ENCODE measurements around the gene WDR77. TPM values are rescaled to one million over a fixed set of nuclear protein-coding genes. Genes with fewer than 3 reads are reported as not detected.

WDR77 gene
- total and polyA plus RNA-seq, 9 of the 15 experiments (the other 6 are each of a cell fraction or from before 2014, with no cell fraction given) = 20.6 to 160 (median 75.3) TPM

- TF ChIP-seq ZNF407 (IDR thresholded peaks at IDR 0.05; ENCODE audit: low read depth) (no peak), YY1 (IDR thresholded peaks at IDR 0.05; ENCODE audit: borderline replicate concordance in 1 of 3, control insufficient read depth in 1 of 3, extremely low read depth in 1 of 3, insufficient read depth in 3 of 3, insufficient read length in 1 of 3, insufficient replicate concordance in 2 of 3, low read depth in 1 of 3, low read length in 2 of 3) (peak; percentile 88 to 98 (median 89)), ZSCAN32 (CRISPR knock-in tag; IDR thresholded peaks at IDR 0.05) (no peak), CXXC5 (CRISPR knock-in tag; IDR thresholded peaks at IDR 0.05) (peak; percentile 47), TCF3 (CRISPR knock-in tag; IDR thresholded peaks at IDR 0.05) (no peak), CHAMP1 (IDR thresholded peaks at IDR 0.05) (peak; percentile 35; the same call in 1 of the 2 replicates), NR1H2 (CRISPR knock-in tag; IDR thresholded peaks at IDR 0.05) (no peak), USF1 (CRISPR knock-in tag; IDR thresholded peaks at IDR 0.05) (peak; percentile 94), ZNF586 (CRISPR knock-in tag; conservative IDR thresholded peaks at IDR 0.05) (no peak), NCOA1 (IDR thresholded peaks at IDR 0.05; ENCODE audit: low read depth) (no peak), PREB (CRISPR knock-in tag; IDR thresholded peaks at IDR 0.05) (0 out of 2 replicates have a peak, but pooled peaks have one; percentile 51)
Observed at GRCh38 chr1:111448918-111449702, at the start of gene WDR77, which contains the start of gene ATP5PB (continued).
